Mesothelial cell of epicardium (in vitro differentiated cells): ENCODE data around the gene SYT14. TPM values are rescaled to one million over a fixed set of nuclear protein-coding genes. Genes with fewer than 3 reads are reported as not detected.

Source experiments
- DNase-seq, 2 experiments: peaks; one replicate each; pipeline ENCODE4 v3.0.0; 2021; ENCODE audit warnings: low spot score in 2 of 2; ENCODE audit not compliant: unreplicated experiment in 2 of 2
- H3K27ac Mint-ChIP-seq: 2 replicates; pipeline ENCODE4 v1.8.0; 2021; ENCODE audit warnings: mixed read lengths
- H3K27me3 Mint-ChIP-seq: 2 replicates; pipeline ENCODE4 v1.8.0; 2021; ENCODE audit warnings: low read depth, mixed read lengths
- H3K36me3 Mint-ChIP-seq: 2 replicates; pipeline ENCODE4 v1.8.0; 2021; ENCODE audit warnings: mixed read lengths
- H3K4me1 Mint-ChIP-seq: 2 replicates; pipeline ENCODE4 v1.8.0; 2021; ENCODE audit warnings: mixed read lengths
- H3K4me3 Mint-ChIP-seq: 2 replicates; pipeline ENCODE4 v1.8.0; 2021; ENCODE audit warnings: mild to moderate bottlenecking, moderate library complexity, mixed read lengths
- H3K9me3 Mint-ChIP-seq: 2 replicates; pipeline ENCODE4 v1.8.0; 2021; ENCODE audit warnings: mixed read lengths
- total RNA-seq: library from RNA; stranded (reverse); gene quantifications from 3 replicates; pipeline ENCODE4 v1.2.1, GENCODE V29; 2021
- TF ChIP-seq, protein P1 (sequence below): fragments of 200-600 bp; sonication (generic); IDR thresholded peaks from one replicate; pipeline ENCODE4 v1.5.0; 2021; ENCODE audit warnings: antibody characterized with exemption; ENCODE audit not compliant: unreplicated experiment

The SYT14 gene
- total RNA-seq, 1 donor from 2014 or later, result 1.1 TPM

DNA sequence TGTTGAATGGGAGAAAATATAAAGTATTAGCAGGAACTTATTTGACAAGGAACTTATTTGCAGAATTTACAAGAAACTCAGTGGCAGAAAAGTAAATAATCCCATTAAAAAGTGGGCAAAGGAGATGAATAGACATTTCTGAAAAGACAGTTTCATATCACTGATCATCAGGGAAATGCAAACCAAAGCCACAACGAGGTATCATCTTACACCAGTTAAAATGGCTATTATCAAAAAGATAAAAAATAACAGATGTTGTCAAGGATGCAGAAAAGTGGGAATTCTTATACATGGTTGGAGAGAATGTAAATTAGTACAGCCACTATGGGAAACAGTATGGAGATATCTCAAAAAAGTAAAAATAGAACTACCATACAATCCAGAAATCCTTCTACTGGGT lies 61.0 kb downstream of the SYT14 start:
- no peaks in the 10 kb centered on the region for H3K4me1 Mint-ChIP-seq
- no peak for DNase-seq
- TF ChIP-seq, protein P1, sequence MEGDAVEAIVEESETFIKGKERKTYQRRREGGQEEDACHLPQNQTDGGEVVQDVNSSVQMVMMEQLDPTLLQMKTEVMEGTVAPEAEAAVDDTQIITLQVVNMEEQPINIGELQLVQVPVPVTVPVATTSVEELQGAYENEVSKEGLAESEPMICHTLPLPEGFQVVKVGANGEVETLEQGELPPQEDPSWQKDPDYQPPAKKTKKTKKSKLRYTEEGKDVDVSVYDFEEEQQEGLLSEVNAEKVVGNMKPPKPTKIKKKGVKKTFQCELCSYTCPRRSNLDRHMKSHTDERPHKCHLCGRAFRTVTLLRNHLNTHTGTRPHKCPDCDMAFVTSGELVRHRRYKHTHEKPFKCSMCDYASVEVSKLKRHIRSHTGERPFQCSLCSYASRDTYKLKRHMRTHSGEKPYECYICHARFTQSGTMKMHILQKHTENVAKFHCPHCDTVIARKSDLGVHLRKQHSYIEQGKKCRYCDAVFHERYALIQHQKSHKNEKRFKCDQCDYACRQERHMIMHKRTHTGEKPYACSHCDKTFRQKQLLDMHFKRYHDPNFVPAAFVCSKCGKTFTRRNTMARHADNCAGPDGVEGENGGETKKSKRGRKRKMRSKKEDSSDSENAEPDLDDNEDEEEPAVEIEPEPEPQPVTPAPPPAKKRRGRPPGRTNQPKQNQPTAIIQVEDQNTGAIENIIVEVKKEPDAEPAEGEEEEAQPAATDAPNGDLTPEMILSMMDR, result no peak
- H3K27me3 Mint-ChIP-seq, result peaks cover 24% of the 10 kb centered on the region
- H3K27ac Mint-ChIP-seq, result no peak overlapping the region
- H3K36me3 Mint-ChIP-seq, result no peaks in the 10 kb centered on the region
- H3K9me3 Mint-ChIP-seq, result peaks cover 6% of the 10 kb centered on the region
- no peak overlapping the region for H3K4me3 Mint-ChIP-seq

DNA sequence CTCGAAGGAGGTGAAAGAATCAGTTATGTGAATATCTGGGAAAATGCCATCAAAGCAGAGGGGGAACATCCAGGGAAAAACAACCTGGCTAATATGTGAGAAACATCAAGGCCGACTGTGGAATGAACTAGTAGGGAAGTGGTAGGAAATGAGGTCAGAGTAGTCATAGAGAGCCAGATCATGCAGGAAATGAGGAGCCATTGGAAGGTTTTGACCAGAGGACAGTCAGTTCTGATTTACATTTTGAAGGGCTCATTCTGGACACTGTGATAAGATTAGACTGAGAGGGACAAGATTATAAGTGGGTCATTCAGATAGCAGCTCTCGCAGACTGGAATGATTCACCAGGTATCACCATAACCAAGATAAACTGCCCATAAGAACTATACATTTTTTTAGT lies 63.7 kb downstream of the SYT14 start:
- H3K4me1 Mint-ChIP-seq, result no peaks in the 10 kb centered on the region
- no peak overlapping the region for H3K4me3 Mint-ChIP-seq
- no peak for DNase-seq
- H3K9me3 Mint-ChIP-seq, result no peaks in the 10 kb centered on the region
- TF ChIP-seq, protein P1, result no peak
- H3K36me3 Mint-ChIP-seq, result no peaks in the 10 kb centered on the region
- H3K27ac Mint-ChIP-seq, result no peak overlapping the region
- H3K27me3 Mint-ChIP-seq, result peaks cover 11% of the 10 kb centered on the region

DNA sequence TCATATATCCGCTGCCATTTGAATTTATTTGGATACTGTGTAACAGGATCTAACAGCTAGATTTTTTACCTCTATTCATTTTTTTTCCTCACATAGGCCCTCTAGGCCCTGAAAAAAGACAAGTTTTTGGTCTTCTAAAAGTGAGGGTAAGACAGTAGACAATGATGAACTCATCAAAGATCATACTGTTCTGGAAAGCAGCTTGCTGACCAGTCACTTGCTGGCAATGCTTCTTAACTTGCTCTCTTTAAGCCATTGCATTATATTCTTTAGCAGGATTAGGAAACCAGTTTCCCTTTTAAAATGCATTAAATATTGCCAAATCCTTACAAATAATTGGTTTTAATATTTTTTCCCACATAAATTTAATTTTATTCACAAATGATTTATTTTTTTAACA lies 65.5 kb downstream of the SYT14 start:
- no peak for DNase-seq
- Mint-ChIP-seq H3K9me3 (no peaks in the 10 kb centered on the region), H3K4me1 (no peaks in the 10 kb centered on the region), H3K4me3 (no peak overlapping the region), H3K36me3 (no peaks in the 10 kb centered on the region), H3K27ac (no peak overlapping the region), H3K27me3 (peaks cover 5% of the 10 kb centered on the region)
- TF ChIP-seq, protein P1, result no peak

DNA sequence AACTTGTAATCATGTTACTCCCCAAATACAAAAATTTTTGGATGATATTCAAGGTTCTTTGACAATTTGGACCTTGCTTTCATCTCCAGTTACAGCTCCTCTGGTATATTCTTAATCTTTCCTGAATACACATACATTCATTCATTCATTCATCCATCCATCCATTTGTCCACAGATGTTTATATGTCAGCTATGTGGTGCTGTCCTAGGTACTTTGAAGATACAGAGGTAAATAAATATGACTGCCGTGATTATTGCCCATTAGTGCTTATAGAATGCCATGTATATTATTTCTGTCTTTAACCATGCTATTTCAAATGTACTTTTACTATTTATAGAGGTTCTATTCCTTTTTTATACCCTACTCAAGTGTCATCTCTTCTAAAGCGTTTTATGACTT lies 72.1 kb downstream of the SYT14 start:
- TF ChIP-seq, protein P1, result no peak
- H3K4me1 Mint-ChIP-seq, result no peaks in the 10 kb centered on the region
- H3K27me3 Mint-ChIP-seq, result peaks cover 3% of the 10 kb centered on the region
- H3K36me3 Mint-ChIP-seq, result no peaks in the 10 kb centered on the region
- H3K9me3 Mint-ChIP-seq, result no peaks in the 10 kb centered on the region
- no peak overlapping the region for H3K27ac Mint-ChIP-seq
- no peak overlapping the region for H3K4me3 Mint-ChIP-seq
- no peak for DNase-seq

DNA sequence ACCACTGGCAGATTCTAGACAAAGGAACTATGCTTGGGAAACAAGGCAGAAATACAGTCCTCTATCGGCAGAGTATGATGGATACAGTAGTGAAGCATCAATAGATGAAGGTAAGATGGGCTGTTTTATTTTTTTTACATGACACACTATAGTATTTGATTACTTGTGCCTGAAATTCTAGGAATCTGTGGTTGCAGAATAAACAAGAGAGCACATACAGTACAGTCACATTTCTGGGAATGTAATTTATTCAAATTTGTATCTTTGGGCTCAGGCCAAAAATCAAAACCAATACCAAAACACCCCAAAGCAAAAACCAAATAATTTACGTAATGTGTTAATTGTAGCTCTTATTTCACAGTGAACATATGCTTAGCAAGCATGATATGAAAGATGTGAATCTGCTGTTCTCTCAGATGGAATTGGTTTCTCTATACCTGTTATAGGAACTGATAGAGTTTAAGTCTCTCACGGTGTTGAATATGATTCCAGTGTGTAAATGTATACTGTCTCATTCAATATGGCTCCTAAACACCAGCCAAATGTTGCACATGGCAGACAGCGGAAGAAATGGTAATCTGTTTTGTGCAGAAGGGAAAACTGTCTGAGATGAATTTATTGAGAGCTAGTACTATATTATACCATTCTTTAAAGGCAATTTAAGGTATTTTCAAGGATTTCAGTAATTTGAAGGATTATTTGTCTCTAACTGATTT lies 83.3 kb downstream of the SYT14 start:
- DNase-seq, result no peak
- H3K27ac Mint-ChIP-seq, result no peak overlapping the region
- TF ChIP-seq, protein P1, result no peak
- no peaks in the 10 kb centered on the region for H3K4me1 Mint-ChIP-seq
- no peaks in the 10 kb centered on the region for H3K9me3 Mint-ChIP-seq
- H3K4me3 Mint-ChIP-seq, result no peak overlapping the region
- H3K36me3 Mint-ChIP-seq, result no peaks in the 10 kb centered on the region
- no peaks in the 10 kb centered on the region for H3K27me3 Mint-ChIP-seq

DNA sequence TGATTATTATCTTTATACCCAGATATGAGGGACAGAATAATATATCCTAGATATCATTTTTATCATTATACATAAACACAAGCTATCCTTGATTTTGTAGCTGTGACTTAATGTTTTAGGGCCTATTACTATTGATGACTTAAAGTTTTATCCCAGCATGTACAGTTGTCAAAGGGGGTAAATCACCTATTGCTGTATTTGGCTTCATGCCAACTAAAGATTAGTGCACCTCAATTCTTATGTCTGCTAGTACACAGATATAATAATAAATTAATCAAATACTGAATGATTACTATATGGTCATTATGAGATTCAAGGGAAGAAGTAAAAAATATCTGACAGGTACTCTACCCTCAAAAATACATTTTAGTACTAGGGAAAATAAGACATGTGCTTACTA lies 84.0 kb downstream of the SYT14 start:
- no peak for DNase-seq

More for the DNA sequence above, 84.0 kb downstream of the SYT14 start:
- no peak overlapping the region for H3K4me3 Mint-ChIP-seq
- H3K9me3 Mint-ChIP-seq, result no peaks in the 10 kb centered on the region
- no peaks in the 10 kb centered on the region for H3K36me3 Mint-ChIP-seq
- TF ChIP-seq, protein P1, result no peak
- no peak overlapping the region for H3K27ac Mint-ChIP-seq
- H3K4me1 Mint-ChIP-seq, result no peaks in the 10 kb centered on the region
- no peaks in the 10 kb centered on the region for H3K27me3 Mint-ChIP-seq
